Measurements from ENCODE around the gene ATP6AP1.
"Not testable (repeated sequence)": the region's sequence is repeated elsewhere in the genome, so short reads cannot be mapped to it uniquely, and the experiment has no call there.

- not testable (repeated sequence) for TF ChIP-seq CTCF (IDR thresholded peaks at IDR 0.05; ENCODE audit: low read depth, low read length); EZH2phosphoT487 (IDR thresholded peaks at IDR 0.05; ENCODE audit: low read depth)
Measured at GRCh38 chrX:154388649-154389048, 39.8 kb upstream of the ATP6AP1 start.
